OCI-LY1 (cell line): Measurements from ENCODE around the gene TSC1.

Experiments used
- EZH2 ChIP-seq: fragments of 200-600 bp; sonication (generic), shearing (Covaris generic); IDR thresholded peaks from 2 replicates; pipeline ENCODE4 v1.8.0; 2017; ENCODE audit warnings: borderline replicate concordance, mixed run types, mild to moderate bottlenecking, antibody characterized with exemption, low read length, moderate library complexity, mixed read lengths
- TF ChIP-seq, protein P1 (sequence below): fragments of 200-600 bp; sonication (generic), shearing (Covaris generic); IDR thresholded peaks from 2 replicates; pipeline ENCODE4 v1.5.1; 2017; ENCODE audit warnings: mild to moderate bottlenecking, antibody characterized with exemption, low read length, moderate library complexity, mixed read lengths

DNA sequence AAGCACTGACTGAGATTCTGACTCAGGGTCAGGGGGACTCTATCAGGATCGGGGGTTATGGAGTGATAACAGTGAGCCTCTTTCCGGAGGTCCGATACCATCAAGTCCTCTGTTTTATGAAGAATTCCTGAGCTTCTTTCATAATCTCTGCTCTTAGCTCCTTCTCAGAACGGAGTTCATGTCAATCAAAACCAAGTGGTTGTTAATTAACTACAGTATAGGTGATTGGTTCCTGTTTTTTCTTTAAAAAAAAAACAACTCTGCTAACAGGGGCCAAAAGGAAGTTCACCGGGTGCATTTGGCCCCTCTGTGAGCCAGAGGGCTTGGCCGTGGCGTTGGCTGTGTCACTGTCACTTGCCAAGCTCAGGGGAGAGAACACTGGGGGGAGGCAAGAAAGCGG, 38.0 kb upstream of the TSC1 start:
- TF ChIP-seq, protein P1, sequence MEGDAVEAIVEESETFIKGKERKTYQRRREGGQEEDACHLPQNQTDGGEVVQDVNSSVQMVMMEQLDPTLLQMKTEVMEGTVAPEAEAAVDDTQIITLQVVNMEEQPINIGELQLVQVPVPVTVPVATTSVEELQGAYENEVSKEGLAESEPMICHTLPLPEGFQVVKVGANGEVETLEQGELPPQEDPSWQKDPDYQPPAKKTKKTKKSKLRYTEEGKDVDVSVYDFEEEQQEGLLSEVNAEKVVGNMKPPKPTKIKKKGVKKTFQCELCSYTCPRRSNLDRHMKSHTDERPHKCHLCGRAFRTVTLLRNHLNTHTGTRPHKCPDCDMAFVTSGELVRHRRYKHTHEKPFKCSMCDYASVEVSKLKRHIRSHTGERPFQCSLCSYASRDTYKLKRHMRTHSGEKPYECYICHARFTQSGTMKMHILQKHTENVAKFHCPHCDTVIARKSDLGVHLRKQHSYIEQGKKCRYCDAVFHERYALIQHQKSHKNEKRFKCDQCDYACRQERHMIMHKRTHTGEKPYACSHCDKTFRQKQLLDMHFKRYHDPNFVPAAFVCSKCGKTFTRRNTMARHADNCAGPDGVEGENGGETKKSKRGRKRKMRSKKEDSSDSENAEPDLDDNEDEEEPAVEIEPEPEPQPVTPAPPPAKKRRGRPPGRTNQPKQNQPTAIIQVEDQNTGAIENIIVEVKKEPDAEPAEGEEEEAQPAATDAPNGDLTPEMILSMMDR: no peak
- TF ChIP-seq EZH2: no peak
